SK-N-SH treated with all-trans-retinoic acid at 6 μM for 48 hours (cell line): ENCODE data around the gene BIK.

Experiments
- ATAC-seq: fragments of 200-7000 bp; cut with Tn5 transposase; 3 replicates; pipeline ENCODE4 v1.9.1; 2020; ENCODE audit warnings: mild to moderate bottlenecking, moderate library complexity
- ARNTL ChIP-seq: fragments of 450-650 bp; formaldehyde crosslinking; IDR thresholded peaks from 2 replicates; pipeline ENCODE4 v1.5.0; 2020; ENCODE audit warnings: low read depth, mild to moderate bottlenecking, moderate library complexity, borderline replicate concordance
- BACH2 ChIP-seq: fragments of 250-450 bp; sonication (Bioruptor Pico); IDR thresholded peaks from 2 replicates; pipeline ENCODE4 v1.9.0; 2021; ENCODE audit warnings: mild to moderate bottlenecking, borderline replicate concordance
- CREB5 ChIP-seq: fragments of 250-450 bp; sonication (Bioruptor Pico); IDR thresholded peaks from 2 replicates; pipeline ENCODE4 v1.5.1; 2020; ENCODE audit warnings: low read depth, mild to moderate bottlenecking, moderate library complexity
- CSDC2 ChIP-seq: fragments of 250-450 bp; sonication (Bioruptor Pico); IDR thresholded peaks from 2 replicates; pipeline ENCODE4 v1.5.0; 2020; ENCODE audit warnings: mild to moderate bottlenecking, moderate library complexity
- CSRNP3 ChIP-seq: fragments of 250-450 bp; sonication (Bioruptor Pico); IDR thresholded peaks from 2 replicates; pipeline ENCODE4 v1.5.1; 2021; ENCODE audit warnings: mild to moderate bottlenecking, moderate library complexity
- ESRRG ChIP-seq: fragments of 250-450 bp; sonication (Bioruptor Pico); IDR thresholded peaks from 2 replicates; pipeline ENCODE4 v1.6.1; 2021; ENCODE audit warnings: mild to moderate bottlenecking
- GLIS3 ChIP-seq: fragments of 250-450 bp; sonication (Bioruptor Pico); IDR thresholded peaks from 2 replicates; pipeline ENCODE4 v1.5.0; 2020; ENCODE audit warnings: mild to moderate bottlenecking, moderate library complexity
- ISL1 ChIP-seq: fragments of 250-450 bp; sonication (Bioruptor Pico); IDR thresholded peaks from 2 replicates; pipeline ENCODE4 v2.1.2; 2022; ENCODE audit warnings: mild to moderate bottlenecking, moderate library complexity
- OSR1 ChIP-seq: fragments of 250-450 bp; sonication (Bioruptor Pico); IDR thresholded peaks from 2 replicates; pipeline ENCODE4 v1.8.0; 2022; ENCODE audit warnings: moderate library complexity, mild to moderate bottlenecking, inconsistent platforms
- PATZ1 ChIP-seq: fragments of 250-450 bp; sonication (Bioruptor Pico); IDR thresholded peaks from 2 replicates; pipeline ENCODE4 v1.8.0; 2020; ENCODE audit warnings: mild to moderate bottlenecking, moderate library complexity, borderline replicate concordance
- POU6F1 ChIP-seq: fragments of 250-450 bp; sonication (Bioruptor Pico); IDR thresholded peaks from 2 replicates; pipeline ENCODE4 v1.8.0; 2021; ENCODE audit warnings: low read depth, mild to moderate bottlenecking, moderate library complexity, borderline replicate concordance
- PPARA ChIP-seq: fragments of 250-450 bp; sonication (Bioruptor Pico); IDR thresholded peaks from 2 replicates; pipeline ENCODE4 v1.5.0; 2020; ENCODE audit warnings: mild to moderate bottlenecking, borderline replicate concordance
- RARB ChIP-seq: fragments of 250-450 bp; sonication (Bioruptor Pico); IDR thresholded peaks from 2 replicates; pipeline ENCODE4 v1.8.0; 2021; ENCODE audit warnings: mild to moderate bottlenecking, moderate library complexity
- SNAI2 ChIP-seq: fragments of 250-450 bp; sonication (Bioruptor Pico); IDR thresholded peaks from 2 replicates; pipeline ENCODE4 v1.5.0; 2020; ENCODE audit warnings: mild to moderate bottlenecking, moderate library complexity
- TCF4 ChIP-seq: fragments of 250-450 bp; sonication (Bioruptor Pico); IDR thresholded peaks from 2 replicates; pipeline ENCODE4 v1.8.0; 2021; ENCODE audit warnings: mild to moderate bottlenecking, moderate library complexity, borderline replicate concordance
- TOX ChIP-seq: fragments of 250-450 bp; sonication (Bioruptor Pico); IDR thresholded peaks from 2 replicates; pipeline ENCODE4 v1.8.0; 2021; ENCODE audit warnings: mild to moderate bottlenecking, moderate library complexity, borderline replicate concordance
- TSHZ2 ChIP-seq: fragments of 250-450 bp; sonication (Bioruptor Pico); IDR thresholded peaks from 2 replicates; pipeline ENCODE4 v1.5.0; 2020; ENCODE audit warnings: mild to moderate bottlenecking, moderate library complexity
- ZC3H10 ChIP-seq: fragments of 250-450 bp; sonication (Bioruptor Pico); IDR thresholded peaks from 2 replicates; pipeline ENCODE4 v1.5.1; 2021; ENCODE audit warnings: mild to moderate bottlenecking, moderate library complexity
- ZFP3 ChIP-seq: fragments of 250-450 bp; sonication (Bioruptor Pico); IDR thresholded peaks from 2 replicates; pipeline ENCODE4 v1.5.0; 2020; ENCODE audit warnings: mild to moderate bottlenecking, moderate library complexity
- ZFP30 ChIP-seq: fragments of 450-650 bp; formaldehyde crosslinking; IDR thresholded peaks from 2 replicates; pipeline ENCODE4 v1.5.0; 2022; ENCODE audit warnings: mild to moderate bottlenecking, moderate library complexity
- ZNF565 ChIP-seq: fragments of 450-650 bp; formaldehyde crosslinking; conservative IDR thresholded peaks from 2 replicates; pipeline ENCODE4 v1.5.0; 2020; ENCODE audit warnings: low read depth, mild to moderate bottlenecking, moderate library complexity
- ZNF70 ChIP-seq: fragments of 450-650 bp; formaldehyde crosslinking; IDR thresholded peaks from 2 replicates; pipeline ENCODE4 v1.5.0; 2020; ENCODE audit warnings: mild to moderate bottlenecking, moderate library complexity
- ZNF8 ChIP-seq: fragments of 450-650 bp; formaldehyde crosslinking; IDR thresholded peaks from 2 replicates; pipeline ENCODE4 v1.5.0; 2020; ENCODE audit warnings: mild to moderate bottlenecking, moderate library complexity

The BIK gene

GRCh38 chr22:43172191-43172590, 61.6 kb downstream of the BIK start:
- no peak for ATAC-seq
- TF ChIP-seq OSR1 (CRISPR knock-in tag): no peak
- TF ChIP-seq ESRRG: no peak
- no peak for TF ChIP-seq ISL1
- TF ChIP-seq ZNF8: no peak

GRCh38 chr22:43173566-43173965, 63.0 kb downstream of the BIK start:
- no peak for TF ChIP-seq ZFP3 (CRISPR knock-in tag)
- no peak for TF ChIP-seq GLIS3
- no peak for TF ChIP-seq ZNF70 (CRISPR knock-in tag)
- TF ChIP-seq TCF4 (CRISPR knock-in tag): no peak
- TF ChIP-seq PPARA (CRISPR knock-in tag): no peak
- TF ChIP-seq SNAI2: no peak
- no peak for TF ChIP-seq ISL1
- TF ChIP-seq ZNF565 (CRISPR knock-in tag): no peak
- TF ChIP-seq BACH2 (CRISPR knock-in tag): no peak
- ATAC-seq: no peak

- TF ChIP-seq ZFP30 (CRISPR knock-in tag) (no peak), CSRNP3 (CRISPR knock-in tag) (no peak), TCF4 (CRISPR knock-in tag) (no peak), POU6F1 (no peak), TSHZ2 (CRISPR knock-in tag) (no peak), OSR1 (CRISPR knock-in tag) (no peak), BACH2 (CRISPR knock-in tag) (no peak), ZC3H10 (no peak), ZNF8 (no peak), SNAI2 (no peak), PPARA (CRISPR knock-in tag) (no peak), TOX (CRISPR knock-in tag) (no peak), PATZ1 (CRISPR knock-in tag) (no peak)
- ATAC-seq: no peak
These were observed 63.6 kb downstream of the BIK start for GRCh38 chr22:43173976-43174720.

- no peak for ATAC-seq
- TF ChIP-seq ARNTL (CRISPR knock-in tag) (no peak), ISL1 (no peak), ZC3H10 (no peak), CREB5 (CRISPR knock-in tag) (no peak), POU6F1 (no peak), CSDC2 (no peak), TCF4 (CRISPR knock-in tag) (no peak), RARB (CRISPR knock-in tag) (no peak), SNAI2 (no peak), BACH2 (CRISPR knock-in tag) (no peak), GLIS3 (no peak), ZNF70 (CRISPR knock-in tag) (no peak), TOX (CRISPR knock-in tag) (no peak), ESRRG (no peak)
These were observed 64.5 kb downstream of the BIK start for GRCh38 chr22:43174941-43175531.
